Measurements from ENCODE around the gene GFPT1.

The GFPT1 gene

GRCh38 chr2:69285379-69285894 is 101.6 kb downstream of the GFPT1 start:
- Histone ChIP-seq H3K9ac (ENCODE audit: low read depth in 1 of 2, low read length in 2 of 2) (no peak overlapping the region), H3K27me3 (ENCODE audit: control insufficient read depth in 2 of 2, insufficient read depth in 2 of 2, low read length in 2 of 2) (no peaks in the 10 kb centered on the region), H3K9me3 (ENCODE audit: control insufficient read depth in 2 of 2, low read length in 2 of 2) (no peaks in the 10 kb centered on the region), H3K36me3 (ENCODE audit: control insufficient read depth in 2 of 2, insufficient read depth in 2 of 2, low read length in 2 of 2) (no peaks in the 10 kb centered on the region), H3K27ac (ENCODE audit: low read depth in 2 of 2, low read length in 2 of 2) (no peak overlapping the region), H3K4me3 (ENCODE audit: low read length in 2 of 2) (no peak overlapping the region), H3K4me1 (ENCODE audit: control insufficient read depth in 2 of 2, insufficient read depth in 2 of 2, low read length in 2 of 2) (no peaks in the 10 kb centered on the region)

GRCh38 chr2:69280796-69281412 is 106.1 kb downstream of the GFPT1 start:
- no peaks in the 10 kb centered on the region for H3K27me3 ChIP-seq (ENCODE audit: control insufficient read depth in 2 of 2, insufficient read depth in 2 of 2, low read length in 2 of 2)
- H3K9me3 ChIP-seq (ENCODE audit: control insufficient read depth in 2 of 2, low read length in 2 of 2) = no peaks in the 10 kb centered on the region
- H3K27ac ChIP-seq (ENCODE audit: low read depth in 2 of 2, low read length in 2 of 2) = no peak overlapping the region
- no peak overlapping the region for H3K9ac ChIP-seq (ENCODE audit: low read depth in 1 of 2, low read length in 2 of 2)
- no peaks in the 10 kb centered on the region for H3K36me3 ChIP-seq (ENCODE audit: control insufficient read depth in 2 of 2, insufficient read depth in 2 of 2, low read length in 2 of 2)
- H3K4me3 ChIP-seq (ENCODE audit: low read length in 2 of 2) = no peak overlapping the region
- H3K4me1 ChIP-seq (ENCODE audit: control insufficient read depth in 2 of 2, insufficient read depth in 2 of 2, low read length in 2 of 2) = no peaks in the 10 kb centered on the region

GRCh38 chr2:69279931-69280681 is 106.9 kb downstream of the GFPT1 start:
- no peaks in the 10 kb centered on the region for H3K4me1 ChIP-seq (ENCODE audit: control insufficient read depth in 2 of 2, insufficient read depth in 2 of 2, low read length in 2 of 2)
- no peak overlapping the region for H3K27ac ChIP-seq (ENCODE audit: low read depth in 2 of 2, low read length in 2 of 2)
- no peak overlapping the region for H3K4me3 ChIP-seq (ENCODE audit: low read length in 2 of 2)
- H3K27me3 ChIP-seq (ENCODE audit: control insufficient read depth in 2 of 2, insufficient read depth in 2 of 2, low read length in 2 of 2) = no peaks in the 10 kb centered on the region
- H3K36me3 ChIP-seq (ENCODE audit: control insufficient read depth in 2 of 2, insufficient read depth in 2 of 2, low read length in 2 of 2) = no peaks in the 10 kb centered on the region
- H3K9ac ChIP-seq (ENCODE audit: low read depth in 1 of 2, low read length in 2 of 2) = no peak overlapping the region
- H3K9me3 ChIP-seq (ENCODE audit: control insufficient read depth in 2 of 2, low read length in 2 of 2) = no peaks in the 10 kb centered on the region

- Histone ChIP-seq H3K4me3 (ENCODE audit: low read length in 2 of 2) (no peak overlapping the region), H3K4me1 (ENCODE audit: control insufficient read depth in 2 of 2, insufficient read depth in 2 of 2, low read length in 2 of 2) (no peaks in the 10 kb centered on the region), H3K27ac (ENCODE audit: low read depth in 2 of 2, low read length in 2 of 2) (no peak overlapping the region), H3K9me3 (ENCODE audit: control insufficient read depth in 2 of 2, low read length in 2 of 2) (no peaks in the 10 kb centered on the region), H3K36me3 (ENCODE audit: control insufficient read depth in 2 of 2, insufficient read depth in 2 of 2, low read length in 2 of 2) (no peaks in the 10 kb centered on the region), H3K9ac (ENCODE audit: low read depth in 1 of 2, low read length in 2 of 2) (no peak overlapping the region), H3K27me3 (ENCODE audit: control insufficient read depth in 2 of 2, insufficient read depth in 2 of 2, low read length in 2 of 2) (no peaks in the 10 kb centered on the region)
These were observed 107.8 kb downstream of the GFPT1 start for GRCh38 chr2:69279211-69279610.

GRCh38 chr2:69278366-69278765 is 108.7 kb downstream of the GFPT1 start:
- Histone ChIP-seq H3K4me3 (ENCODE audit: low read length in 2 of 2) (no peak overlapping the region), H3K27ac (ENCODE audit: low read depth in 2 of 2, low read length in 2 of 2) (no peak overlapping the region), H3K27me3 (ENCODE audit: control insufficient read depth in 2 of 2, insufficient read depth in 2 of 2, low read length in 2 of 2) (no peaks in the 10 kb centered on the region), H3K9ac (ENCODE audit: low read depth in 1 of 2, low read length in 2 of 2) (no peak overlapping the region), H3K4me1 (ENCODE audit: control insufficient read depth in 2 of 2, insufficient read depth in 2 of 2, low read length in 2 of 2) (no peaks in the 10 kb centered on the region), H3K9me3 (ENCODE audit: control insufficient read depth in 2 of 2, low read length in 2 of 2) (no peaks in the 10 kb centered on the region), H3K36me3 (ENCODE audit: control insufficient read depth in 2 of 2, insufficient read depth in 2 of 2, low read length in 2 of 2) (no peaks in the 10 kb centered on the region)

- Histone ChIP-seq H3K27ac (ENCODE audit: low read depth in 2 of 2, low read length in 2 of 2) (no peak overlapping the region), H3K27me3 (ENCODE audit: control insufficient read depth in 2 of 2, insufficient read depth in 2 of 2, low read length in 2 of 2) (no peaks in the 10 kb centered on the region), H3K36me3 (ENCODE audit: control insufficient read depth in 2 of 2, insufficient read depth in 2 of 2, low read length in 2 of 2) (no peaks in the 10 kb centered on the region), H3K4me3 (ENCODE audit: low read length in 2 of 2) (no peak overlapping the region), H3K4me1 (ENCODE audit: control insufficient read depth in 2 of 2, insufficient read depth in 2 of 2, low read length in 2 of 2) (no peaks in the 10 kb centered on the region), H3K9me3 (ENCODE audit: control insufficient read depth in 2 of 2, low read length in 2 of 2) (no peaks in the 10 kb centered on the region), H3K9ac (ENCODE audit: low read depth in 1 of 2, low read length in 2 of 2) (no peak overlapping the region)
These were observed 111.5 kb downstream of the GFPT1 start for GRCh38 chr2:69275490-69275889.

- peak overlapping the region in 1 of 2 donors; percentile 23 for H3K27ac ChIP-seq (ENCODE audit: low read depth in 2 of 2, low read length in 2 of 2)
- no peaks in the 10 kb centered on the region for H3K27me3 ChIP-seq (ENCODE audit: control insufficient read depth in 2 of 2, insufficient read depth in 2 of 2, low read length in 2 of 2)
These were observed 114.1 kb downstream of the GFPT1 start for GRCh38 chr2:69272803-69273471.

GRCh38 chr2:69271831-69272257 is 115.2 kb downstream of the GFPT1 start:
- no peak overlapping the region for H3K4me3 ChIP-seq (ENCODE audit: low read length in 2 of 2)
- no peak overlapping the region for H3K9ac ChIP-seq (ENCODE audit: low read depth in 1 of 2, low read length in 2 of 2)
- H3K36me3 ChIP-seq (ENCODE audit: control insufficient read depth in 2 of 2, insufficient read depth in 2 of 2, low read length in 2 of 2) = no peaks in the 10 kb centered on the region
- no peaks in the 10 kb centered on the region for H3K4me1 ChIP-seq (ENCODE audit: control insufficient read depth in 2 of 2, insufficient read depth in 2 of 2, low read length in 2 of 2)
- no peak overlapping the region for H3K27ac ChIP-seq (ENCODE audit: low read depth in 2 of 2, low read length in 2 of 2)
- no peaks in the 10 kb centered on the region for H3K9me3 ChIP-seq (ENCODE audit: control insufficient read depth in 2 of 2, low read length in 2 of 2)
- H3K27me3 ChIP-seq (ENCODE audit: control insufficient read depth in 2 of 2, insufficient read depth in 2 of 2, low read length in 2 of 2) = no peaks in the 10 kb centered on the region

More at GRCh38 chr2:69272803-69273471, 114.1 kb downstream of the GFPT1 start:
- Histone ChIP-seq H3K4me1 (ENCODE audit: control insufficient read depth in 2 of 2, insufficient read depth in 2 of 2, low read length in 2 of 2) (no peaks in the 10 kb centered on the region), H3K9ac (ENCODE audit: low read depth in 1 of 2, low read length in 2 of 2) (no peak overlapping the region), H3K4me3 (ENCODE audit: low read length in 2 of 2) (no peak overlapping the region), H3K9me3 (ENCODE audit: control insufficient read depth in 2 of 2, low read length in 2 of 2) (no peaks in the 10 kb centered on the region), H3K36me3 (ENCODE audit: control insufficient read depth in 2 of 2, insufficient read depth in 2 of 2, low read length in 2 of 2) (no peaks in the 10 kb centered on the region)

All from mucosa of rectum (tissue), 2 donors.